Smooth muscle cell (in vitro differentiated cells): ENCODE results near the gene CFI. TPM values are rescaled to one million over a fixed set of nuclear protein-coding genes. Genes with fewer than 3 reads are reported as not detected.

Experiments used
- DNase-seq: peaks from one replicate; lab custom pipeline; 2025; ENCODE audit not compliant: unreplicated experiment; lab: John Stamatoyannopoulos, UW
- H2AFZ ChIP-seq: fragments of 200-600 bp; sonication (generic); 2 replicates; pipeline ENCODE4 v1.6.0; 2016; ENCODE audit warnings: antibody characterized with exemption, low read depth, mild to moderate bottlenecking
- H3F3A ChIP-seq: fragments of 200-600 bp; sonication (generic); 2 replicates; pipeline ENCODE4 v1.6.0; 2017; ENCODE audit warnings: antibody characterized with exemption, low read depth
- H3K27ac ChIP-seq: fragments of 200-600 bp; sonication (generic); 2 replicates; pipeline ENCODE4 v1.5.1; 2016; ENCODE audit warnings: low read depth, mild to moderate bottlenecking
- H3K27me3 ChIP-seq: fragments of 200-600 bp; sonication (generic); 2 replicates; pipeline ENCODE4 v1.6.1; 2016; ENCODE audit warnings: low read depth, mild to moderate bottlenecking
- H3K36me3 ChIP-seq: fragments of 200-600 bp; sonication (generic); 2 replicates; pipeline ENCODE4 v1.5.1; 2016; ENCODE audit warnings: low read depth
- H3K4me1 ChIP-seq: fragments of 200-600 bp; sonication (generic); 2 replicates; pipeline ENCODE4 v1.5.1; 2016; ENCODE audit warnings: low read depth
- H3K4me2 ChIP-seq: fragments of 200-600 bp; sonication (generic); 2 replicates; pipeline ENCODE4 v1.6.0; 2016; ENCODE audit warnings: mild to moderate bottlenecking
- H3K4me3 ChIP-seq: fragments of 200-600 bp; sonication (generic); 2 replicates; pipeline ENCODE4 v1.5.1; 2016; ENCODE audit warnings: mild to moderate bottlenecking
- H3K79me2 ChIP-seq: fragments of 200-600 bp; sonication (generic); 2 replicates; pipeline ENCODE4 v1.6.0; 2016; ENCODE audit warnings: low read depth, mild to moderate bottlenecking
- H3K9ac ChIP-seq: fragments of 200-600 bp; sonication (generic); 2 replicates; pipeline ENCODE4 v1.6.0; 2016; ENCODE audit warnings: low read depth
- H3K9me3 ChIP-seq: fragments of 200-600 bp; sonication (generic); replicated peaks from 2 replicates; pipeline ENCODE4 v1.5.1; 2016; ENCODE audit warnings: low read depth
- H4K20me1 ChIP-seq: fragments of 200-600 bp; sonication (generic); 2 replicates; pipeline ENCODE4 v1.6.0; 2016; ENCODE audit warnings: low read depth
- WGBS: methylation state at CpG from one replicate; pipeline ENCODE4 v1.1.7; 2016; ENCODE audit warnings: low lambda C conversion rate; 5-methylcytosine and 5-hydroxymethylcytosine counted together
- polyA plus RNA-seq: library from polyadenylated mRNA; unstranded; fragments of >200 nt; fragmentation: Nextera tagmentation; extraction: Ambion mirVana; gene quantifications from 2 replicates; pipeline ENCODE4 v1.2.1, GENCODE V29; 2016
- total RNA-seq: library from RNA; depleted of rRNA; stranded (reverse); fragments of >200 nt; gene quantifications from 2 replicates; pipeline ENCODE4 v1.2.3, GENCODE V29; 2014
- TF ChIP-seq, protein P1 (sequence below): fragments of 200-600 bp; sonication (generic); IDR thresholded peaks from 2 replicates; pipeline ENCODE4 v1.5.1; 2017; ENCODE audit warnings: borderline replicate concordance, mild to moderate bottlenecking, antibody characterized with exemption; ENCODE audit not compliant: insufficient read depth, poor library complexity, severe bottlenecking

Gene CFI
- total and polyA plus RNA-seq, 2 experiments from 2014 or later, result 0.63 to 1.1 TPM

DNA sequence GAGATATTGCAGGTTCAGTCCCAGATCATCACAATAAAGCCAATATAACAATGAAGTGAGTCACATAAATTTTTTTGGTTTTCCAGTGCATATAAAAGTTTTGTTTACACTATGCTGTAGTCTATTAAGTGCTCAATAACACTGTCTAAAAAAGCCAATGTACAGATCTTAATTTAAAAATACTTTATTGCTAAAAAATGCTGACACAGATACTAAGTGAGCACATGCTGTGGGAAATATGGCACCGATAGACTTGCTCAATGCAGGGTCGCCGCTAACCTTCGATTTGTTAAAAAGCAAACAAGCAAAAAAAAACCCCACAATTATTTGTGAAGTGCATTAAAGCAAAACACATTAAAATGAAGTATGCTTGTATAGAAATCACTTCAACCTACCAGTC is 82.2 kb downstream of the CFI start:
- no peak overlapping the region for H3K27ac ChIP-seq
- no peak overlapping the region for H3K4me2 ChIP-seq
- no peaks in the 10 kb centered on the region for H3K9me3 ChIP-seq
- no peaks in the 10 kb centered on the region for H3K36me3 ChIP-seq
- over 99% methylated on average over 4 of the region's 4 CpGs for WGBS
- TF ChIP-seq, protein P1, sequence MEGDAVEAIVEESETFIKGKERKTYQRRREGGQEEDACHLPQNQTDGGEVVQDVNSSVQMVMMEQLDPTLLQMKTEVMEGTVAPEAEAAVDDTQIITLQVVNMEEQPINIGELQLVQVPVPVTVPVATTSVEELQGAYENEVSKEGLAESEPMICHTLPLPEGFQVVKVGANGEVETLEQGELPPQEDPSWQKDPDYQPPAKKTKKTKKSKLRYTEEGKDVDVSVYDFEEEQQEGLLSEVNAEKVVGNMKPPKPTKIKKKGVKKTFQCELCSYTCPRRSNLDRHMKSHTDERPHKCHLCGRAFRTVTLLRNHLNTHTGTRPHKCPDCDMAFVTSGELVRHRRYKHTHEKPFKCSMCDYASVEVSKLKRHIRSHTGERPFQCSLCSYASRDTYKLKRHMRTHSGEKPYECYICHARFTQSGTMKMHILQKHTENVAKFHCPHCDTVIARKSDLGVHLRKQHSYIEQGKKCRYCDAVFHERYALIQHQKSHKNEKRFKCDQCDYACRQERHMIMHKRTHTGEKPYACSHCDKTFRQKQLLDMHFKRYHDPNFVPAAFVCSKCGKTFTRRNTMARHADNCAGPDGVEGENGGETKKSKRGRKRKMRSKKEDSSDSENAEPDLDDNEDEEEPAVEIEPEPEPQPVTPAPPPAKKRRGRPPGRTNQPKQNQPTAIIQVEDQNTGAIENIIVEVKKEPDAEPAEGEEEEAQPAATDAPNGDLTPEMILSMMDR, result no peak
- H3K4me1 ChIP-seq, result no peaks in the 10 kb centered on the region
- H2AFZ ChIP-seq, result no peak overlapping the region
- no peaks in the 10 kb centered on the region for H4K20me1 ChIP-seq
- H3K27me3 ChIP-seq, result no peaks in the 10 kb centered on the region
- H3K4me3 ChIP-seq, result no peak overlapping the region
- H3K79me2 ChIP-seq, result peaks cover 35% of the 10 kb centered on the region
- no peak for DNase-seq
- no peaks in the 10 kb centered on the region for H3F3A ChIP-seq
- no peak overlapping the region for H3K9ac ChIP-seq

DNA sequence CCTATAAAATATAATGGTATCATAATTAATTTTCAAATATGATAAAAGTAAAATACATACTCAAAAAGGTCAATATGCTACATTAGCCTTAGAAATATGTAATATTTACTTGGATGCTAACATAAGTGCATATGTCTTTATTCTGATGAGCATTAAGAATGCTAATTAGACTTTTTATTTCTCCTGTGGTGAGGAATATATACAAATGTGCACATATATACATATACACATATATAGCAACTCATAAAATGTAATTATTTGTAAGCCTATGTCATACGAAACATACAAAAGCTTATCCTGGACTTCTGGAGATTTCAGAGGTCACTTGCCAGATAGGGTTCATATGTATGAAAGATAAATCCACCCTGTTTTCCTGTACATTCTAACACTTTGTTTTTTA is 83.0 kb downstream of the CFI start:
- Histone ChIP-seq H3K27ac (no peak overlapping the region), H4K20me1 (no peaks in the 10 kb centered on the region), H3K4me2 (no peak overlapping the region), H3K27me3 (no peaks in the 10 kb centered on the region), H3F3A (no peaks in the 10 kb centered on the region), H3K36me3 (peaks cover 3% of the 10 kb centered on the region), H3K9me3 (no peaks in the 10 kb centered on the region), H3K79me2 (peaks cover 28% of the 10 kb centered on the region), H3K9ac (no peak overlapping the region), H2AFZ (no peak overlapping the region), H3K4me3 (no peak overlapping the region), H3K4me1 (no peaks in the 10 kb centered on the region)
- 100% methylated on average over 1 of the region's 1 CpG for WGBS
- no peak for DNase-seq
- TF ChIP-seq, protein P1, result no peak

DNA sequence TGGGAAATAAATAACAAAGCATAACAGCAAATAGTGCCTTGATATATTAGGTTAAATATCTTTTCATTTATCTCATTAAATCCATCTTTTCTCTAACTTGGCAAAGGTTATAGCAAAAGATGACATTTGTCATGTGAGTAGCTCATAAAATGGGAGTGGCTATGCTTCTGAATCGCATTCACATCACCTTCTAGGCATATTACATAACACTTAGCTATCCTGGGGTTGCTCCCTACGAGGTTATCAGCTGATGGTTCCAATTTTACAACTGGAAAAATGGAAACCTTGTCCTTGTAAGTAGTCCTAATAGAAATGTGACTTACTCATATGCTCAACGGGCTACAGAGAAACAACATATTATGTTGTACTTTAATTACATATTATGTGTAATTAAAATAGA is 88.3 kb downstream of the CFI start:
- Histone ChIP-seq H3K36me3 (peaks cover 3% of the 10 kb centered on the region), H3K4me1 (no peaks in the 10 kb centered on the region), H3K27ac (no peak overlapping the region), H3K4me3 (no peak overlapping the region), H3K9me3 (no peaks in the 10 kb centered on the region), H3K9ac (no peak overlapping the region), H3K4me2 (no peak overlapping the region), H3K79me2 (peaks cover 4% of the 10 kb centered on the region), H3F3A (no peaks in the 10 kb centered on the region), H3K27me3 (no peaks in the 10 kb centered on the region), H2AFZ (no peak overlapping the region), H4K20me1 (no peaks in the 10 kb centered on the region)
- 98% methylated on average over 3 of the region's 3 CpGs for WGBS
- TF ChIP-seq, protein P1, result no peak
- no peak for DNase-seq

DNA sequence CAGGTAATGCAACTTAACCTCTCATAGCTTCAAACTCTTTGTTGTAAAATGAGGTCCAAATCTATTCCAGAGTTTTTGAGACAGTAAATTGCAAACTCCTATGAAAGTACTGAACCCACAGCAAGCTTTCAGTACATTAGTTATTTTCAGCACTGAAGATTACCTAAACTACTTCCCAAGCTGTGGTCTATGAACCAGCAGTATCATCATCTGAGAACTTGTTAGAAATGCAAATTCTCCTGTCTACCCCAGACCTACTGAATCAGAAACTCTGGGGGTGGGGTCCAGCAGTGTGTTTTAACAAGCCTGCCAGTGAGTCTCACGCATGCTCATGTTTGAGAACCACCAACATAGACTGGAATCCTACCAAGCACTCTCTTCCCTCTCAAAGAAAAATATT is 92.8 kb downstream of the CFI start:
- H2AFZ ChIP-seq, result no peak overlapping the region

More for the DNA sequence above, 92.8 kb downstream of the CFI start:
- Histone ChIP-seq H3K4me2 (no peak overlapping the region), H4K20me1 (no peaks in the 10 kb centered on the region), H3K9ac (no peak overlapping the region), H3K27me3 (no peaks in the 10 kb centered on the region), H3K9me3 (no peaks in the 10 kb centered on the region), H3K4me3 (no peak overlapping the region), H3K36me3 (peaks cover 3% of the 10 kb centered on the region), H3F3A (peaks cover 3% of the 10 kb centered on the region), H3K27ac (no peak overlapping the region), H3K79me2 (no peaks in the 10 kb centered on the region), H3K4me1 (peaks cover under 1% of the 10 kb centered on the region)
- WGBS, result 82% methylated on average over 1 of the region's 1 CpG
- TF ChIP-seq, protein P1, result no peak
- DNase-seq, result no peak
